ENCODE results near the gene MEAF6.
A peak's percentile ranks its signal among the peaks of the same experiment; 100 is the strongest.
"Not testable (repeated sequence)": the region's sequence is repeated elsewhere in the genome, so short reads cannot be mapped to it uniquely, and the experiment has no call there.

Gene MEAF6

DNA sequence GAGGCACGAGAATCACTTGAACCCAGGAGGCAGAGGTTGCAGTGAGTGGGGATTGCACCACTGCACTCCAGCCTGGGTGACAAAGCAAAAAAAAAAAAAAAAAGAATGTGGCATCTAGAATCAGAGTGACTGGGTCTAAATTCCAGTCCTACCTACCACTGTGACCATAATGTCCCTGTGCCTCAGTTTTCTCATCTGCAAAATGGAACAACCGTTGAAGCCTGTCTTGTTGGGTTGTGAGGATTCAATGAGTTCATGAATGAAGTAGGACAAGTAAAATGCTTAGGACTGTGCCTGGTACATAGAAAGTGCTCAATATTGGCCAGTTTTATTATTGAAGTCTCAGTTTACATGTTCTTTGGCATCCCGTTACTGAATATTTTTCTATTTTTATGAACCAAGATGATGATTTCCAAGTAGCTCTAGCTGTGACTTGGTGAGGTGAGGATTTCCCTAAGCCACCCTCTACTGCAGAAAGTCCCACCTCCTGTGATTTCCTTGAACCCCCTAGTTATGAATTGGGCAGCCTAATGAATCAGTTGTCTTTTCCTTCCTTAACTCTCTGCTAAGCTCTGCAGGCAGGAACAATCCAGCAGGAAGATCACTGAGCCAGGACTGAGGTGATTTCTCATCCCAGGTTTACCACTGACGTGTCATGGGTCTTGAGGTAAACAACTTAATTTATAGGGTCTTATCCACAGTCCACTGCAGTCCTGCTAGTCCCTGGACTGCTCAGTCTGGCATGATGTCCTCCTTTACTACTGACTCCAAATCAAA lies 18.9 kb upstream of the MEAF6 start:
- DNase-seq, result no peak
- in situ Hi-C loops (cut with MboI; ENCODE audit: low pct_unique_long_range_greater_than_20kb, low sequenced_read_pairs), result no loop called here

DNA sequence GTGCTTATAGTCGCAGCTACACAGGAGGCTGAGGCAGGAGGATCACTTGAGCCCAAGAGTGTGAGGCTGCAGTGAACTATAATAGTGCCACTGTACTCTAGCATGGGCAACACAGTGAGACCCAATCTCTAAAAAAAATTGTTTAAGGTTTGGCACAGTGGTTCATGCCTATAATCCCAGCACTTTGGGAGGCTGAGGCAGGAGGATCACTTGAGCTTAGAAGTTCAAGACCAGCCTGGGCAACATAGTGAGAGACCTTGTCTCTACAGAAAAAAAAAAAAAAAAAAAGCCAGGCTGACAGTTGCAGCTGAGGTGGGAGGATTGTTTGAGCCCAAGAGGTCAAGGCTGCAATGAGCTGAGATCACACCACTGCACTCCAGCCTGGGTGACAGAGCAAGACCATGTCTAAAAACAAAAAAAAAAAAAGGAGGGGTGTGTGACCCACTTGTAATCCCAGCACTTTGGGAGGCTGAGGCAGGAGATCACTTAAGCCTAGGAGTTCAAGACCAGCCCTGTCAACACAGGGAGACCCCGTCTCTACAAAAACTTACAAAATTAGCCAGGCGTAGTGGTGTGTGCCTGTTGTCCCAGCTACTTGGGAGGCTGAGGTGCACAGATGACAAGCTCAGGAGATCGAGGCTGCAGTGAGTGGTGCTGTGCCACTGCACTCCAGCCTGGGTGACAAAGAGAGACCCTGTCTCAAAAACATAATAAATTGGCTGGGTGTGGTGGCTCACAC lies 18.0 kb upstream of the MEAF6 start:
- DNase-seq; in situ Hi-C loops (cut with MboI; ENCODE audit: low pct_unique_long_range_greater_than_20kb, low sequenced_read_pairs): not testable (repeated sequence)

DNA sequence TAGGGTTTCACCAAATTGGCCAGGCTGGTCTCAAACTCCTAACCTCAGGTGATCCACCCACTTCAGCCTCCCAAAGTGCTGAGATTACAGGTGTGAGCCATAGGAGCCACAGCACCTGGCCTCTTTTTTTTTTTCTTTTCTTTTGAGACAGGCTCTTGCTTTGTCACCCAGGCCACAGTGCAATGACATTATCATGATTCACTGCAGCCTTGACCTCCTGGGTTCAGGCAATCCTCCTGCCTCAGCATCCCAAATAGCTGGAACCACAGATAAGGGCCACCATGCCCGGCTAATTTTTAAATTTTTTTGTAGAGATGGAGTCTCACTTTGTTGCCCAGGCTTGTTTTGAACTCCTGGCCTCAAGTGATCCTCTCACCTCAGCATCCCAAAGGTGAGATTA lies 15.3 kb upstream of the MEAF6 start:
- in situ Hi-C loops (cut with MboI; ENCODE audit: low pct_unique_long_range_greater_than_20kb, low sequenced_read_pairs); DNase-seq: not testable (repeated sequence)

DNA sequence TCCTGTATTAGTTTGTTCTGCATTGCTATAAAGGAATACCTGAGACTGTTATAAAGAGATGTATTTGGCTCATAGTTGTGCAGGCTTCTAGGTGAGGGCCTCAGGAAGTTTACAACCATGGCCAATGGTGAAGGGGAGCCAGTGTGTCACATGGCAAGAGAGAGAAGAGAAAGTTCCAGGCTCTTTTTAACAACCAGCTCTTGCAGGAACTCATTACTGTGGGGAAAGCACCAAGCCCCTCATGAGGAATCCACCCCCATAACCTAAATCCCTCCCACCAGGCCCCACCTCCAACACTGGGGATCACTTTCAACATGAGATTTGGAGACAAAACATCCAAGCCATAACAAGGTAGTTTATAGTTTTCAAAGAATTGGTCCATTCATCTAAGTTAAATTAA lies 5.0 kb upstream of the MEAF6 start:
- no peak for DNase-seq
- in situ Hi-C loops (cut with MboI; ENCODE audit: low pct_unique_long_range_greater_than_20kb, low sequenced_read_pairs), result no loop called here

DNA sequence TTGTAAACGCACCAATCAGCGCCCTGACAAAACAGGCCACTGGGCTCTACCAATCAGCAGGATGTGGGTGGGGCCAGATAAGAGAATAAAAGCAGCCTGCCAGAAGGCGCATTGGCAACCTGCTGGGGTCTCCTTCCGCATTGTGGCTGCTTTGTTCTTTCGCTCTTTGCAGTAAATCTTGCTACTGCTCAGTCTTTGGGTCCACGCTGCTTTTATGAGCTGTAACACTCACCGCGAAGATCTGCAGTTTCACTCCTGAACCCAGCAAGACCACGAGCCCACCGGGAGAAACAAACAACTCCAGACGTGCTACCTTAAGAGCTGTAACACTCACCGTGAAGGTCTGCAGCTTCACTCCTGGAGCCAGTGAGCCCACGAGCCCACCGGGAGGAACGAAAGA lies 4.4 kb upstream of the MEAF6 start:
- in situ Hi-C loops (cut with MboI; ENCODE audit: low pct_unique_long_range_greater_than_20kb, low sequenced_read_pairs); DNase-seq: not testable (repeated sequence)

DNA sequence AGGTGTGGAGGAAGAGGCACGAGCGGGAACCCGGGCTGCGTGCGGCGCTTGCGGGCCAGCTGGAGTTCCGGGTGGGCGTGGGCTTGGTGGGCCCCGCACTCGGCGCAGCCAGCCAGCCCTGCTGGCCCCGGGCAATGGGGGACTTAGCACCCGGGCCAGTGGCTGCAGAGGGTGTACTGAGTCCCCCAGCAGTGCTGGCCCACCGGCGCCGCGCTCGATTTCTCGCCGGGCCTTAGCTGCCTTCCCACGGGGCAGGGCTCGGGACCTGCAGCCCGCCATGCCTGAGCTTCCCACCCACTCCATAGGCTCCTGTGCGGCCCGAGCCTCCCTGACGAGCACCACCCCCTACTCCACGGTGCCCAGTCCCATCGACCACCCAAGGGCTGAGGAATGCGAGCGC lies 3.7 kb upstream of the MEAF6 start:
- DNase-seq; in situ Hi-C loops (cut with MboI; ENCODE audit: low pct_unique_long_range_greater_than_20kb, low sequenced_read_pairs): not testable (repeated sequence)

DNA sequence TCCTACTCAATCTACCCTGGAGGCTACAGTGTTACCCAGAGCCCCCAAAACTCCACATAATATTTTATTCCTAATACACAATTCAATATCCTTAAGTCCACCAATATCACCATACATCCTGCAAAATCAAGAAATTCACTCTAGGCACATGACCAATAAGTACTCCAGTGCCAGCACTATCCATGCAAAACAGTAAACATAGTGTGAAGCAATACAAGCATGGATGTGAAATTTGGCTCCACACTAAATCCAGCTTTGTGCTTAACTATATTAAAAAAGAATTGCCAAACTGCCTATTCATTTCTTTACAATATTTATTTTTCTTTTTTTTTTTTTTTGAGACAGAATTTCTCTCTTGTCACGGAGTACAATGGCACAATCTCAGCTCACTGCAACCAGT lies 3.0 kb upstream of the MEAF6 start:
- in situ Hi-C loops (cut with MboI; ENCODE audit: low pct_unique_long_range_greater_than_20kb, low sequenced_read_pairs), result no loop called here
- no peak for DNase-seq

DNA sequence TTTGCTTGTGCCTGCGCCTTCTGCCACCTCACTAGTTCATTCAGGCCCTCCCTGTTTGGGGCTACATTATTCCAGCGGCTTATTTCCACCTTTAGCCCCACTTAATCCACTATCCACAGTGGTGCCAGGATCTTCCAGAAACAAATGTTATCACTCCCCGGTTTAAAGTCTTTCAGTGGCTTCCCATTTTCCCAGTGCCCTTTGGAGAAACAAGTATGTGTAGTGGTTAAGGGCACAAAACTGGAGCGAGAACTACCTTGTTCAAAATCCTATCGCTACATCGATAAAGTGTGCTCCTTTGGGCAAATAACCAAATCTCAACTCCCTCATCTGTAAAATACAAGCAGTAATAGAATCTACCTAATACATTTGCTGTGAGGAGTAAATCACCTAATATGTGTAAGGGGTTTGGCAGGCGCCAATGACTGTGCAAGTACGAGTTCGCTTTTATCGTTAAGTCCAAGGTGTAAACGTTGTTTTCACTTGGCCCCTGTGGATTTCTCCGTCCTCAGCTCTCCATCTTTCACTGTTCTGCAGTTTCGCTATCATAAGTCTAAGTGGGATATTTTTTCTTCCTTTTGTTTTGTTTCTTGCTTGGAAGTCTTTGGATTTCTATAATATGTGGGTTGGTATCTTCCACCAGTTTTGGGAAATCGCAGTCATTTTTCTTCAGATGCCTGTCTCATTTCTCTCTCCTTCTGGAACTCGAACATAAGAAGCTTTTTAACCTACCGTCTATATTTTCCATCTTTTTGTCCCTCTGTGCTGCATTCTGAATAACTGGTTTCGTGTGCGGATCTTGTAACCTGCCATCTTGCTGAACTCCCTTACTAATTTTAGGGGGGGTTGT lies 844 bp upstream of the MEAF6 start:
- in situ Hi-C loops (cut with MboI; ENCODE audit: low pct_unique_long_range_greater_than_20kb, low sequenced_read_pairs), result no loop called here
- no peak for DNase-seq

DNA sequence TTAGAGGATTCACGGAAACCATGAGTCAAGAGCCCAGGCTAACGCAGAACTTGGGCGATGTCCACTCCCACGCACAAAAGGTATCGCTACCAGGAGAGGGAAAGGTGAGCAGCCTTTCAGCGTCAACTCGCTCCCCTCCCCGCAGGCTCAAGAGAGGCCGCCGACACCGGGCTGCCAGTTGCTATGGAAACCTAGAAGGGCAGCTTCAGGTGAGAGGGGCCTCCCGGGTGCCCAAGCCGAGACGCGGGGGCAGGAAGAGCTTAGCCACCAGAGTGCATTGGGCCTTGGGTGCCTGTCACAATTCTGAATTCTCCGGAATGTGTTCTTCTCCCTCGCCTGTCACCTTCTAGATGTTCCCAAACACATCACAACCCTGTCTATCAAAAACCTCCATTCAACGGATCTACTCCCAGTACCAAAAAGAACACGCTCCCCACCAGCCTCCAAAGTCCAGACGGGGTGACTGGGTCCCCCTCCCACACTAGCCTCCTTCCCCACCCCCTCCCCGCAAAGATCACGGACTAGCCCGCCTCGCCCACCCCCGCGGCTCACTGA lies 694 bp downstream of the MEAF6 start:
- in situ Hi-C loops (cut with MboI; ENCODE audit: low pct_unique_long_range_greater_than_20kb, low sequenced_read_pairs), result no loop called here
- DNase-seq, result peak; percentile 33

DNA sequence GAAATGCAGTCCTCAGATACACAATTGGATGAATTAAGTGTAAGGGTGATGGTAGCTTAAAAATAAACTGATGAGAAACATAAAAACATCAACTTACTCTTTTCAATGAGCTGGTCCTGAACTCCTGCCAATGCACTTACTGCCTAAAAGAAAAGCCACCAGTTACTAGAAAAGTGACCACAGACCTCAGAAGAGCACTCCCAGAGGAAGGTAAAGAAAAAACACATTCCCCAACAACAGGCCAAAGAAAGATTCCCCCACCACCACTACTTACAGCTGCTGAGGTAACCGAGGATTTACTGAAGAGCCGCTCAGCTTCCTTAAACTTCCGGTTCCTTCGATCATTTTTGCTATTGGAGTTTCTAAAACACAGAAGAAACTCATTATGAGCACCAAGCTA lies 5.4 kb downstream of the MEAF6 start:
- in situ Hi-C loops (cut with MboI; ENCODE audit: low pct_unique_long_range_greater_than_20kb, low sequenced_read_pairs), result no loop called here
- DNase-seq, result peak; percentile 57

DNA sequence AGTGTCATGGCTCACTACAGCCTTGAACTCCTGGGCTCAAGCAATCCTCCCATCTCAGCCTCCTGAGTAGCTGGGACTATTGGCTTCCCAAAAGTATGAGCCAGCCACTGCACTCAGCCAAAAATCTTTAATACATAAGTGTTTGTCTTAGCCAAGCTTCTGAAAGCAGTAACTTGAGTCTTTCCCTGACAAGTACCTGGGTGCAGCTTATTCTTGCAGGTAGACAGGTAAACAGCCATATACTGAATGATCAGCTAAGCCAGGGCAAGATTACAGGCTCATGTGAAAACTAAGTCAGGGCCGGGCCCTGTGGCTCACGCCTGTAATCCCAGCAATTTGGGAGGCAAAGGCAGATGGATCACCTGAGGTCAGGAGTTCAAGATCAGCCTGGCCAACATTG lies 7.8 kb downstream of the MEAF6 start:
- in situ Hi-C loops (cut with MboI; ENCODE audit: low pct_unique_long_range_greater_than_20kb, low sequenced_read_pairs), result no loop called here
- no peak for DNase-seq

DNA sequence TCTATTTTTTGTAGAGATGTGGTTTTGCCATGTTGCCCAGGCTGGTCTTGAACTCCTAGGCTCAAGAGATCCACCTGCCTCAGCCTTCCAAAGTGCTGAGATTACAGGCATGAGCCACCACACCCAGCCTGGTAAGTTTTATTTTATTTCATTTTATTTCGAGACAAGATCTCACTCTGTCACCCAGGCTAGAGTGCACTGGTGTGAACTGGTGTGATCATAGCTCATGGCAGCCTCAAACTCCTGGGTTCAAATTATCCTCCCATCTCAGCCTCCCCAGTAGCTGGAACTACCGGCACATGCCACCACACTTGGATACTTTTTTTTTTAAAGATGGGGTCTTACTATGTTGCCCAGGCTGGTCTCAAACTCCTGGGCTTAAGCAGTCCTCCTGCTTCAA lies 11.8 kb downstream of the MEAF6 start:
- DNase-seq; in situ Hi-C loops (cut with MboI; ENCODE audit: low pct_unique_long_range_greater_than_20kb, low sequenced_read_pairs): not testable (repeated sequence)

DNA sequence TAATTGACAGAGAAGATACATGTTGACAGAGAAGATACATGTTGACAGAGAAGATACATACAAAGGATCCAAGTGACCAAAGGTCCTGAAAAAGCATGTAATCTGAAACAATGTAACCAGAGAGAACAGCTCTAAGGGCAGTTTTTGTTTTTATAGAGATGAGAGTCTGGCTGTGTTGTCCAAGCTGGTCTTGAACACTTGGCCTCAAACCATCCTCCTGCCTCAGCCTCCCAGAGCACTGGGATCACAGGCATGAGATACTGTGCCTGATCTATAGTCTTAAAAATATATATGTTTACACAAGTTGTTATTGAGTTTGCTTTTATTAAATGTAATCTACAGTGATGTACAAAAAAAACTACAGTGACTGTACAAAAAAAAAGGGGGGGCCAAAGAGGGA lies 12.5 kb downstream of the MEAF6 start:
- in situ Hi-C loops (cut with MboI; ENCODE audit: low pct_unique_long_range_greater_than_20kb, low sequenced_read_pairs), result no loop called here
- no peak for DNase-seq

DNA sequence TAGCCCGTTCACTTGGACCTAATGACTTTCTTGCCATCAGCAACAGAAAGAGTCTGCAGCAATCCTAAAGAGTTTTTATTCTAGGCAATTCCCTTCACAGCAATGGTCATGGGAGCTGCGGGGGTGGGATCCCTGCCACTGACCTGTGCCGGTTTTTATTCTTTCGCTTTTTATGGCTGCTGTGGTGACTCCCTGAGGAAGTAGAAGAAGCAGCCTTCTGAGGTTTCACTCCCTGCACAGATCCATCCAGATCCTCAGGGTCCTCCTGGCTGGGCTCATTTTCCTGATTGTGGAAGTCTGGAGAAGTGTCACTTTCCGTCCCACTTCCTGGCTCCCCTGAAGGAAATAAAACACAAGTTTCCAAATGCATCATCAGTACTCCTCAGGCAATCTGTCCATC lies 12.9 kb downstream of the MEAF6 start:
- DNase-seq, result no peak

DNA sequence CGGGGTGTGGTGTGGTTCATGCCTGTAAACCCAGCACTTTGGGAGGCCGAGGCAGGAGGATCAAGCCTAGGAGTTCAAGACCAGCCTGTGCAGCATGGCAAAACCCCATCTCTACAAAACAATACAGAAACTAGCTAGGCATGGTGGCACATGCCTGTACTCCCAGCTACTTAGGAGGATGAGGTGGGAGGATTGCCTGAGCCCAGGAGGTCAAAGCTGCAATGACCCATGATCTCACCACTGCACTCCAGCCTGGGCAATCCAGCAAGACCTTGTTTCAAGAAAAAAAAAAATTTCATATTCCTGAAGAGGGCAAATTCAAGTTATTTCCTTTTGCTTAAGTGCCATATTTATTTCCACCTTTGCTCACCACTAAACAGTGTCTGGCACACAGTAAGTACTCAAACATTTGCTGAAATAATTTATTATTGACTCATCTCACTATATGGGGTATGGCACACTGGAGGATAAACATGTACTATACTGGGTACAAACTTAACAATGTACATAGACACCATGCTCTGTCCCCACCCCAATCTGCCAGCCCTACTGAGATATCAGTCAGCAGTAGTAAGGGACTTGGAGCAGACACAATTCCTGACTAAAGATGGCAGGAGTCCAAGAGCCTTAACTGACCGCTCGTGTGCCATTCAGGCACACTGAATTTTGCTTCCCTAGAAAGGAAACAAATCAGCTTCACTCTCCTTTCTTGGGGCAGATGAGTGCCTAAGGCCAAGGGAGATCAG lies 15.5 kb downstream of the MEAF6 start:
- DNase-seq, result no peak
- in situ Hi-C loops (cut with MboI; ENCODE audit: low pct_unique_long_range_greater_than_20kb, low sequenced_read_pairs), result no loop called here

More for the DNA sequence above, 12.9 kb downstream of the MEAF6 start:
- in situ Hi-C loops (cut with MboI; ENCODE audit: low pct_unique_long_range_greater_than_20kb, low sequenced_read_pairs), result no loop called here

DNA sequence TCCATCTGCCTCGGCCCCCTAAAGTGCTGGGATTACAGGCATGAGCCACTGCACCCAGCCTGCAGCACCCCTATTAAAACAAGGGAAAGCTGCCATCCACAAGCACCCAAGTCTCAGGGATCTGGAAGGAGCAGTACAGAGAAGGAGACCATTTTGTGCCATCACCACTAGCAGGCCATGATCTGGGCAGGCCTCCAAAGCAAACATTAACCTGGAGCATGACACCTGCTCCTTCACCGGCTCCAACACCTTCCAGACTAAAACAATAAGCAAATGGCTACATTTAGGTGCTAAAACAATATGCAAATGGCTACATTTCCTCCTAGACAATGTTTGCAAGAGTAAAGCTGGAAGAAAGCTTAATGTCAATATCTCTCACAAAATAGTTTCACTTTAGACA lies 16.7 kb downstream of the MEAF6 start:
- no peak for DNase-seq
- in situ Hi-C loops (cut with MboI; ENCODE audit: low pct_unique_long_range_greater_than_20kb, low sequenced_read_pairs), result no loop called here

DNA sequence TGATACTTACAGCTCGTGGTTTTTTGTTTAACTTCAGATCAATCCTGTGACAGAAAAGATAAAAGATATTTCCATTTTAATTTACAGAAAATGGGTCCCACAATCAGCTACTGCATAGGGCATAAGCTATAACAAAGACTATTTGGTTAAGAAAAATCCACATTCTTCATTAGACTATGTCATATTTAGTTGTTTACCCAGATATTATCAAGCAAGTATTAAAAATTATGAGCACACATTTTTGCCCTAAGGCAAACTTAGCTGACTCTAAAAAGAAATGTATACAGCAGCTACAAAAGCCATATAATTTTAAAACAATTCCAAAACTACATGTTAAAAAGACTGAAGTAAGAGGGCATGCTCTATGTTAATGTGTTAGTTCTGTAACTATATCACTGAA lies 18.7 kb downstream of the MEAF6 start:
- in situ Hi-C loops (cut with MboI; ENCODE audit: low pct_unique_long_range_greater_than_20kb, low sequenced_read_pairs), result no loop called here
- no peak for DNase-seq

DNA sequence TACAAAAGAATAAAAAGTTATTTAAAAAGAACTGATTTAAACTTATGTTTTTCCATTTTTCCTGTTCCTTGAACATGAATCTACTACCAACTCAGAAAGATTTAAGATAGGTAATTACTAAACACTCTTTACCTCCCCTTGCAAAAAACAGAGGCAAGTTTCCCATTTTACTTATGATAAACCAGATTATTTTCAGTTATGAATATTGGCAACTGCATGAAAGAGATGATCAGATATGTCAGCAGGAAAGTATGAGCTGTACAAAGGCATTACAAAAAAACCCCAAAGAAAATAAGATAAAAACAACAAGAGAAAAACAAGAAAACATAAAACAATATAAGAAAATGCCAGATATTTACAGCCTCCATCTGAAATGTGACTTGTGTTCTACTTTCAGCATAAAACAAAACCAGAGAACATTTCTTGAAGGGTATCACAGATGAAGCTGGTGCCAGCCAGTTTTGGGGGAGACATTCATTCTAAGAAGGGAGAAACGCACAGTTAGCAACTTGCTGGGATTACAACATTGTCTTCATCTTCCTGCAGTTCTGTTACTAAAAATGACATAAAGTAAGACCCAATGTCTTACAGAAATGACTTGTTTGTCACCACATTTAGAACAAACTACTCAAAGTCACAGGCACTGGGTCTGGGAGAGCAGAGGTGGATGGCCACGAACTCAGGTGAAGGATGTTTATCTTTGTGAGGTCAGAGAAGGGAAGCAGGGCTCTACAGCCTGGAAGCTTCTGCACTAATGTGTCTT lies 21.0 kb downstream of the MEAF6 start:
- in situ Hi-C loops (cut with MboI; ENCODE audit: low pct_unique_long_range_greater_than_20kb, low sequenced_read_pairs), result no loop called here
- no peak for DNase-seq
